BE2C (cell line): ENCODE measurements around the gene SFMBT2.

Experiments
- DNase-seq: peaks from one replicate; pipeline ENCODE4 v3.0.0-alpha.2; 2020
- H3K27me3 ChIP-seq: fragments of 250-450 bp; sonication (Bioruptor Pico); 2 replicates; pipeline ENCODE4 v1.5.1; 2020; ENCODE audit warnings: mild to moderate bottlenecking
- H3K36me3 ChIP-seq: fragments of 250-450 bp; sonication (Bioruptor Pico); 2 replicates; pipeline ENCODE4 v1.5.1; 2020; ENCODE audit warnings: mild to moderate bottlenecking
- H3K4me1 ChIP-seq: fragments of 250-450 bp; sonication (Bioruptor Pico); 2 replicates; pipeline ENCODE4 v1.5.1; 2020
- H3K4me3 ChIP-seq: 2 replicates; pipeline ENCODE4 v1.5.1; 2011; ENCODE audit warnings: low read depth, low read length
- H3K9me3 ChIP-seq: fragments of 250-450 bp; sonication (Bioruptor Pico); 2 replicates; pipeline ENCODE4 v1.5.1; 2020
- CTCF ChIP-seq: IDR thresholded peaks from 2 replicates; pipeline ENCODE4 v1.5.1; 2012; ENCODE audit warnings: mild to moderate bottlenecking, low read depth, low read length

Gene SFMBT2

GRCh38 chr10:7373039-7373438 is 37.8 kb downstream of the SFMBT2 start:
- H3K4me1 ChIP-seq, result no peaks in the 10 kb centered on the region
- DNase-seq, result no peak
- H3K36me3 ChIP-seq, result peaks cover 45% of the 10 kb centered on the region
- no peaks in the 10 kb centered on the region for H3K9me3 ChIP-seq
- no peaks in the 10 kb centered on the region for H3K27me3 ChIP-seq
- no peak for TF ChIP-seq CTCF
- H3K4me3 ChIP-seq, result no peak overlapping the region

- Histone ChIP-seq H3K4me3 (no peak overlapping the region), H3K36me3 (peaks cover 48% of the 10 kb centered on the region), H3K27me3 (no peaks in the 10 kb centered on the region), H3K4me1 (no peaks in the 10 kb centered on the region), H3K9me3 (no peaks in the 10 kb centered on the region)
- no peak for DNase-seq
- no peak for TF ChIP-seq CTCF
Observed at GRCh38 chr10:7372504-7372903, 38.3 kb downstream of the SFMBT2 start.

GRCh38 chr10:7370511-7370910 is 40.3 kb downstream of the SFMBT2 start:
- Histone ChIP-seq H3K4me3 (no peak overlapping the region), H3K36me3 (peaks cover 50% of the 10 kb centered on the region), H3K27me3 (no peaks in the 10 kb centered on the region), H3K9me3 (no peaks in the 10 kb centered on the region), H3K4me1 (no peaks in the 10 kb centered on the region)
- TF ChIP-seq CTCF, result no peak
- DNase-seq, result no peak

GRCh38 chr10:7365027-7365745 is 45.6 kb downstream of the SFMBT2 start:
- peaks cover 45% of the 10 kb centered on the region for H3K36me3 ChIP-seq
- no peak for TF ChIP-seq CTCF

GRCh38 chr10:7364474-7364873 is 46.4 kb downstream of the SFMBT2 start:
- no peak for DNase-seq
- no peak for TF ChIP-seq CTCF
- no peaks in the 10 kb centered on the region; the same call in 1 of the 2 replicates for H3K9me3 ChIP-seq
- no peak overlapping the region for H3K4me3 ChIP-seq
- H3K4me1 ChIP-seq, result no peaks in the 10 kb centered on the region; the same call in 1 of the 2 replicates
- no peaks in the 10 kb centered on the region for H3K27me3 ChIP-seq
- peaks cover 44% of the 10 kb centered on the region for H3K36me3 ChIP-seq

More at GRCh38 chr10:7365027-7365745, 45.6 kb downstream of the SFMBT2 start:
- DNase-seq, result no peak
- Histone ChIP-seq H3K9me3 (no peaks in the 10 kb centered on the region; the same call in 1 of the 2 replicates), H3K4me3 (no peak overlapping the region), H3K4me1 (no peaks in the 10 kb centered on the region; the same call in 1 of the 2 replicates), H3K27me3 (no peaks in the 10 kb centered on the region)

GRCh38 chr10:7363700-7364099 is 47.1 kb downstream of the SFMBT2 start:
- Histone ChIP-seq H3K36me3 (peaks cover 39% of the 10 kb centered on the region), H3K4me1 (no peaks in the 10 kb centered on the region; the same call in 1 of the 2 replicates), H3K4me3 (no peak overlapping the region), H3K27me3 (no peaks in the 10 kb centered on the region), H3K9me3 (no peaks in the 10 kb centered on the region; the same call in 1 of the 2 replicates)
- no peak for TF ChIP-seq CTCF
- no peak for DNase-seq
